ENCODE data around the gene OGFOD1. TPM values are rescaled to one million over a fixed set of nuclear protein-coding genes. Genes with fewer than 3 reads are reported as not detected.

Gene OGFOD1
- total and polyA plus RNA-seq, 9 donors: 8.1 to 45.2 (median 28.9) TPM

- intact Hi-C loops (cut with DNase I): no loop called here
- no peak overlapping the region for H3K27ac ChIP-seq
- DNase-seq: no peak
- H3K9me3 ChIP-seq: no peaks in the 10 kb centered on the region
- H3K36me3 ChIP-seq: no peaks in the 10 kb centered on the region
- TF ChIP-seq EP300 (IDR thresholded peaks at IDR 0.05): no peak
- TF ChIP-seq, protein P1, sequence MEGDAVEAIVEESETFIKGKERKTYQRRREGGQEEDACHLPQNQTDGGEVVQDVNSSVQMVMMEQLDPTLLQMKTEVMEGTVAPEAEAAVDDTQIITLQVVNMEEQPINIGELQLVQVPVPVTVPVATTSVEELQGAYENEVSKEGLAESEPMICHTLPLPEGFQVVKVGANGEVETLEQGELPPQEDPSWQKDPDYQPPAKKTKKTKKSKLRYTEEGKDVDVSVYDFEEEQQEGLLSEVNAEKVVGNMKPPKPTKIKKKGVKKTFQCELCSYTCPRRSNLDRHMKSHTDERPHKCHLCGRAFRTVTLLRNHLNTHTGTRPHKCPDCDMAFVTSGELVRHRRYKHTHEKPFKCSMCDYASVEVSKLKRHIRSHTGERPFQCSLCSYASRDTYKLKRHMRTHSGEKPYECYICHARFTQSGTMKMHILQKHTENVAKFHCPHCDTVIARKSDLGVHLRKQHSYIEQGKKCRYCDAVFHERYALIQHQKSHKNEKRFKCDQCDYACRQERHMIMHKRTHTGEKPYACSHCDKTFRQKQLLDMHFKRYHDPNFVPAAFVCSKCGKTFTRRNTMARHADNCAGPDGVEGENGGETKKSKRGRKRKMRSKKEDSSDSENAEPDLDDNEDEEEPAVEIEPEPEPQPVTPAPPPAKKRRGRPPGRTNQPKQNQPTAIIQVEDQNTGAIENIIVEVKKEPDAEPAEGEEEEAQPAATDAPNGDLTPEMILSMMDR (IDR thresholded peaks at IDR 0.05): no peak
- 69 to 92% (median 89%) methylated on average over 5 of the region's 5 CpGs for WGBS, 3 donors
- H3K4me3 ChIP-seq: no peak overlapping the region
- peaks cover 2% of the 10 kb centered on the region for H3K4me1 ChIP-seq (ENCODE audit: insufficient read depth)
- H3K27me3 ChIP-seq: no peaks in the 10 kb centered on the region
Observed at GRCh38 chr16:56411123-56411522, 40.2 kb upstream of the OGFOD1 start.

- intact Hi-C loops (cut with DNase I): no loop called here
- Histone ChIP-seq H3K4me3 (no peak overlapping the region), H3K9me3 (no peaks in the 10 kb centered on the region), H3K27ac (no peak overlapping the region), H3K27me3 (no peaks in the 10 kb centered on the region), H3K36me3 (no peaks in the 10 kb centered on the region), H3K4me1 (ENCODE audit: insufficient read depth) (peaks cover 2% of the 10 kb centered on the region)
- TF ChIP-seq EP300 (IDR thresholded peaks at IDR 0.05): no peak
- TF ChIP-seq POLR2A (IDR thresholded peaks at IDR 0.05): no peak
- TF ChIP-seq, protein P1 (IDR thresholded peaks at IDR 0.05): no peak
- WGBS, 3 donors: 95 to 98% (median 97%) methylated on average over 2 of the region's 2 CpGs
- no peak for DNase-seq
Observed at GRCh38 chr16:56411624-56412023, 39.7 kb upstream of the OGFOD1 start.

DNA sequence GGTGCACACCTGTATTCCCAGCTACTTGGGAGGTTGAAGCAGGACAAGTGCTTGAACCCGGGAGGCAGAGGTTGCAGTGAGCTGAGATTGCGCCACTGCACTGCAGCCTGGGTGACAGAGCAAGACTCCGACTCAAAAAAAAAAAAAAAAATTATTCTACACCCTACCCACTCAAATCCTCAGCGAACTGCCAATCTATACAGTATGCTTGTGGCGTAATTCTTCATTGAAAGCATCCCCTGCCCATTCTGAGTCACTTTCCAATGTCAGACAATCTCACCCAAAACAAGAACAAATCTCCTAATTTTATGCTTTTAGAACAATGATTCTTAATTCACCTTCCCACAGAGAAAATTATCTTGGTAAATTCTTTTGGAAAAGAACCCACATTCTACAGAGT lies 38.0 kb upstream of the OGFOD1 start:
- Histone ChIP-seq H3K27me3 (no peaks in the 10 kb centered on the region), H3K36me3 (no peaks in the 10 kb centered on the region), H3K4me1 (ENCODE audit: insufficient read depth) (peaks cover 2% of the 10 kb centered on the region), H3K9me3 (no peaks in the 10 kb centered on the region), H3K27ac (no peak overlapping the region), H3K4me3 (no peak overlapping the region)
- 72 to 94% (median 76%) methylated on average over 5 of the region's 5 CpGs for WGBS, 3 donors
- no peak for TF ChIP-seq POLR2A (IDR thresholded peaks at IDR 0.05)
- TF ChIP-seq EP300 (IDR thresholded peaks at IDR 0.05): no peak
- TF ChIP-seq, protein P1 (IDR thresholded peaks at IDR 0.05): no peak
- no peak for DNase-seq
- intact Hi-C loops (cut with DNase I): no loop called here

- 69 to 76% (median 75%) methylated on average over 5 of the region's 5 CpGs for WGBS, 3 donors
- no peak overlapping the region for H3K4me3 ChIP-seq
- intact Hi-C loops (cut with DNase I): no loop called here
- no peaks in the 10 kb centered on the region for H3K36me3 ChIP-seq
- H3K9me3 ChIP-seq: no peaks in the 10 kb centered on the region
- TF ChIP-seq, protein P1 (IDR thresholded peaks at IDR 0.05): no peak
- TF ChIP-seq POLR2A (IDR thresholded peaks at IDR 0.05) (no peak), EP300 (IDR thresholded peaks at IDR 0.05) (no peak)
- no peak overlapping the region for H3K27ac ChIP-seq
- DNase-seq: no peak
- peaks cover 2% of the 10 kb centered on the region for H3K4me1 ChIP-seq (ENCODE audit: insufficient read depth)
- H3K27me3 ChIP-seq: no peaks in the 10 kb centered on the region
Observed at GRCh38 chr16:56414366-56414765, 37.0 kb upstream of the OGFOD1 start.

- H3K36me3 ChIP-seq: no peaks in the 10 kb centered on the region
- H3K4me1 ChIP-seq (ENCODE audit: insufficient read depth): peaks cover 2% of the 10 kb centered on the region
- H3K27ac ChIP-seq: no peak overlapping the region
- H3K9me3 ChIP-seq: no peaks in the 10 kb centered on the region
- 85 to 90% (median 89%) methylated on average over 4 of the region's 4 CpGs for WGBS, 3 donors
- TF ChIP-seq, protein P1 (IDR thresholded peaks at IDR 0.05): no peak
- no peak for TF ChIP-seq EP300 (IDR thresholded peaks at IDR 0.05)
- TF ChIP-seq POLR2A (IDR thresholded peaks at IDR 0.05): no peak
- DNase-seq: no peak
- intact Hi-C loops (cut with DNase I): no loop called here
- H3K27me3 ChIP-seq: no peaks in the 10 kb centered on the region
- no peak overlapping the region for H3K4me3 ChIP-seq
Observed at GRCh38 chr16:56415875-56416274, 35.5 kb upstream of the OGFOD1 start.

Measured in ovary (tissue), 9 donors.